K562 (cell line): ENCODE results near the gene PPCDC. TPM values are rescaled to one million over a fixed set of nuclear protein-coding genes. Genes with fewer than 3 reads are reported as not detected.

Source experiments
- ATAC-seq: fragments of 200-7000 bp; cut with Tn5 transposase; 3 replicates; pipeline ENCODE4 v1.9.1; 2020; ENCODE audit warnings: moderate library complexity
- BruUV-seq: library from RNA; stranded (reverse); fragments of 400-500 nt; replicated peaks from 2 replicates; lab custom pipeline; 2021; lab: Mats Ljungman, UMichigan
- CTCF ChIA-PET: fragments of 300-600 bp; formaldehyde crosslinking; extraction: SDS; loops from one replicate; lab custom pipeline; 2021; ENCODE audit warnings: low intra/inter-chr PET ratio; lab: Yijun Ruan, JAX
- POLR2A ChIA-PET: fragments of 300-600, 350-650 bp; sonication (Branson Sonifier 250); formaldehyde crosslinking; extraction: SDS; loops from one replicate; lab custom pipeline; 2021; ENCODE audit warnings: antibody characterized with exemption, inconsistent platforms; lab: Yijun Ruan, JAX
- DNase-seq, 4 experiments: peaks; one replicate each; pipeline versions ENCODE4 v3.0.0 to v3.0.0-alpha.2; 2011 to 2018; ENCODE audit warnings: low spot score in 3 of 4, mixed read lengths in 3 of 4; ENCODE audit errors: extremely low read depth in 1 of 4
- FAIRE-seq: peaks from 2 replicates; lab custom pipeline; 2011; peaks lifted over from hg19 to GRCh38; lab: Jason Lieb, UNC
- H2AFZ ChIP-seq: 2 replicates; pipeline ENCODE4 v1.6.0; 2011; ENCODE audit warnings: low read depth, low read length, control low read depth, inconsistent platforms
- H3K27ac ChIP-seq: fragments of 200-600 bp; 3 replicates; pipeline ENCODE4 v1.8.0; 2011; ENCODE audit warnings: low read depth, mild to moderate bottlenecking, control low read depth, inconsistent platforms, low read length, moderate library complexity, mixed read lengths; ENCODE audit errors: extremely low read depth
- H3K27me3 ChIP-seq, 2 experiments: fragments of 300-600 bp in 1 of 2; 2 replicates in 1 of 2; 3 replicates in 1 of 2; pipeline versions ENCODE4 v1.6.0 to v1.8.0; 2011; ENCODE audit warnings: inconsistent platforms in 2 of 2, low read length in 2 of 2, mild to moderate bottlenecking in 1 of 2, mixed read lengths in 1 of 2, moderate library complexity in 1 of 2; ENCODE audit not compliant: control insufficient read depth in 2 of 2, insufficient read depth in 2 of 2
- H3K36me3 ChIP-seq: fragments of 300-600 bp; 3 replicates; pipeline ENCODE4 v1.8.0; 2011; ENCODE audit warnings: mild to moderate bottlenecking, low read length, inconsistent platforms; ENCODE audit not compliant: control insufficient read depth, insufficient read depth
- H3K4me1 ChIP-seq, 2 experiments: fragments of 200-600 bp in 1 of 2; replicated peaks in 1 of 2; 2 replicates in 1 of 2; 3 replicates in 1 of 2; pipeline versions ENCODE4 v1.5.1 to v1.8.0; 2011; ENCODE audit warnings: inconsistent platforms in 2 of 2, low read length in 2 of 2, mild to moderate bottlenecking in 1 of 2, mixed read lengths in 1 of 2, moderate library complexity in 1 of 2; ENCODE audit not compliant: control insufficient read depth in 2 of 2, insufficient read depth in 2 of 2
- H3K4me2 ChIP-seq: 2 replicates; pipeline ENCODE4 v1.6.1; 2011; ENCODE audit warnings: low read length, control low read depth, inconsistent platforms, mixed read lengths; ENCODE audit not compliant: insufficient read depth
- H3K4me3 ChIP-seq: fragments of 200-600 bp; sonication (generic), shearing (Covaris generic); 2 replicates; pipeline ENCODE4 v1.5.1; 2016; ENCODE audit warnings: control low read depth, inconsistent platforms
- H3K79me2 ChIP-seq: fragments of 200-600 bp; 3 replicates; pipeline ENCODE4 v1.8.0; 2011; ENCODE audit warnings: low read length, inconsistent platforms; ENCODE audit not compliant: control insufficient read depth, insufficient read depth
- H3K9ac ChIP-seq, 2 experiments: 2 replicates each; pipeline versions ENCODE4 v1.6.0 to v1.6.1; 2011; ENCODE audit warnings: low read depth in 2 of 2, low read length in 2 of 2, control low read depth in 1 of 2, inconsistent platforms in 1 of 2, mild to moderate bottlenecking in 1 of 2, mixed read lengths in 1 of 2; ENCODE audit not compliant: insufficient read depth in 1 of 2
- H3K9me1 ChIP-seq: one replicate; pipeline ENCODE4 v1.6.0; 2011; ENCODE audit warnings: inconsistent platforms, mild to moderate bottlenecking, low read length, moderate library complexity; ENCODE audit not compliant: control insufficient read depth, insufficient read depth
- H3K9me3 ChIP-seq: replicated peaks from 2 replicates; pipeline ENCODE4 v1.5.1; 2011; ENCODE audit warnings: low read depth, low read length, inconsistent platforms; ENCODE audit not compliant: control insufficient read depth, insufficient read depth
- H4K20me1 ChIP-seq: replicated peaks from 2 replicates; pipeline ENCODE4 v1.6.1; 2011; ENCODE audit warnings: low read length, inconsistent platforms, mixed read lengths; ENCODE audit not compliant: control insufficient read depth, insufficient read depth
- CBFA2T2 ChIP-seq: fragments of 450-650 bp; conservative IDR thresholded peaks from 2 replicates; pipeline ENCODE4 v1.6.1; 2017; ENCODE audit warnings: mild to moderate bottlenecking
- CCAR2 ChIP-seq: fragments of 200-400 bp; formaldehyde crosslinking; IDR thresholded peaks from 2 replicates; pipeline ENCODE4 v1.6.1; 2017; ENCODE audit warnings: mild to moderate bottlenecking, low read depth, low read length
- DNMT1 ChIP-seq: fragments of 450-650 bp; IDR thresholded peaks from 2 replicates; pipeline ENCODE4 v1.6.1; 2016; ENCODE audit warnings: antibody characterized with exemption, mild to moderate bottlenecking
- ELK3 ChIP-seq: fragments of 450-650 bp; formaldehyde crosslinking; IDR thresholded peaks from 2 replicates; pipeline ENCODE4 v1.4.0; 2020; ENCODE audit warnings: mild to moderate bottlenecking
- ID3 ChIP-seq, 2 experiments: fragments of 250-450 bp in 1 of 2; fragments of 450-650 bp in 1 of 2; sonication (Bioruptor Pico) in 1 of 2; IDR thresholded peaks; 2 replicates each; pipeline versions ENCODE4 v1.6.1 to v1.8.0; 2016 to 2021; ENCODE audit warnings: mild to moderate bottlenecking in 2 of 2, moderate library complexity in 2 of 2, missing compliant biosample characterization in 1 of 2, missing genetic modification characterization in 1 of 2
- KLF16 ChIP-seq: IDR thresholded peaks from 2 replicates; pipeline ENCODE4 v1.6.1; 2016; ENCODE audit warnings: antibody characterized with exemption
- PHF21A ChIP-seq: fragments of 450-650 bp; IDR thresholded peaks from 2 replicates; pipeline ENCODE4 v1.6.1; 2017; ENCODE audit warnings: low read depth, borderline replicate concordance
- SETDB1 ChIP-seq: IDR thresholded peaks from one replicate; pipeline ENCODE4 v1.6.1; 2012; ENCODE audit warnings: low read length, control low read depth, inconsistent platforms
- SRSF3 ChIP-seq: fragments of 200-400 bp; formaldehyde crosslinking; IDR thresholded peaks from 2 replicates; pipeline ENCODE4 v1.6.1; 2016; ENCODE audit warnings: mild to moderate bottlenecking, low read length, moderate library complexity; ENCODE audit not compliant: insufficient read depth
- TEAD4 ChIP-seq, 2 experiments: sonication (generic) in 1 of 2; formaldehyde crosslinking in 1 of 2; IDR thresholded peaks; 2 replicates each; pipeline versions ENCODE4 v1.6.1 to v1.8.0; 2012 to 2022; ENCODE audit warnings: borderline replicate concordance in 1 of 2, inconsistent platforms in 1 of 2, low read length in 1 of 2, mild to moderate bottlenecking in 1 of 2, missing genetic modification reagents in 1 of 2
- THAP7 ChIP-seq: fragments of 250-450 bp; sonication (Bioruptor Pico); IDR thresholded peaks from 2 replicates; pipeline ENCODE4 v1.5.0; 2021
- VEZF1 ChIP-seq: fragments of 200-800 bp; sonication (Bioruptor generic); IDR thresholded peaks from 2 replicates; pipeline ENCODE4 v1.6.1; 2017; ENCODE audit warnings: missing genetic modification characterization, missing compliant biosample characterization
- ZBTB33 ChIP-seq: sonication (generic); formaldehyde crosslinking; IDR thresholded peaks from 2 replicates; pipeline ENCODE4 v1.8.1; 2023; ENCODE audit warnings: mild to moderate bottlenecking, missing genetic modification reagents
- ZFPM2 ChIP-seq: fragments of 250-450 bp; sonication (Bioruptor Pico); IDR thresholded peaks from 2 replicates; pipeline ENCODE4 v1.5.1; 2022; ENCODE audit warnings: mild to moderate bottlenecking
- ZNF239 ChIP-seq: fragments of 250-450 bp; sonication (Bioruptor Pico); IDR thresholded peaks from 2 replicates; pipeline ENCODE4 v1.4.0; 2020; ENCODE audit warnings: mild to moderate bottlenecking
- ZNF3 ChIP-seq: fragments of 250-450 bp; sonication (Bioruptor Pico); IDR thresholded peaks from 2 replicates; pipeline ENCODE4 v1.5.0; 2021; ENCODE audit warnings: mild to moderate bottlenecking, moderate library complexity
- WGBS: fragments of 100-300 bp; shearing (Covaris generic); methylation state at CpG from one replicate; pipeline ENCODE4 v1.1.6; 2016; ENCODE audit warnings: low coverage, mixed read lengths; ENCODE audit not compliant: insufficient coverage; ENCODE audit errors: missing lambda C conversion rate; 5-methylcytosine and 5-hydroxymethylcytosine counted together
- in situ Hi-C: fragments of 300-500 bp; cut with MboI; formaldehyde crosslinking; loops from 4 replicates; pipeline ENCODE4 v1.15.0; 2018; ENCODE audit warnings: inconsistent platforms, mixed read lengths
- intact Hi-C: fragments of 100-400 bp; cut with micrococcal nuclease; formaldehyde crosslinking; loops from 2 replicates; pipeline ENCODE4 v1.14.2; 2022
- polyA plus RNA-seq, 8 experiments: library from polyadenylated mRNA; depleted of rRNA in 4 of 8; stranded (reverse) in 5 of 8; unstranded in 3 of 8; fragments of >200 nt; fragmentation: Nextera tagmentation in 2 of 8; fragmentation: Illumina TruSeq in 1 of 8; extraction: Ambion mirVana in 2 of 8; extraction: Trizol in 1 of 8; gene quantifications; 2 replicates each; pipeline versions ENCODE4 v1.2.1 to v1.2.3, GENCODE V29; 2011 to 2014; ENCODE audit warnings: inconsistent platforms in 1 of 8, missing spikeins in 1 of 8
- total RNA-seq, 7 experiments: library from RNA; depleted of rRNA in 6 of 7; stranded (reverse); fragments of >200 nt in 6 of 7; fragmentation: Illumina TruSeq in 2 of 7; extraction: Trizol in 2 of 7; gene quantifications; 2 replicates each; pipeline versions ENCODE4 v1.2.1 to v1.2.3, GENCODE V29; 2011 to 2021; ENCODE audit warnings: low replicate concordance in 1 of 7

PPCDC gene
- total and polyA plus RNA-seq, 9 of the 15 experiments (the other 6 are each of a cell fraction or from before 2014, with no cell fraction given), result 10.9 to 53.6 (median 16.7) TPM

- intact Hi-C loops (no loop called here), in situ Hi-C loops (no loop called here)
- Histone ChIP-seq H3K4me1 (no peaks in the 10 kb centered on the region; a peak in 2 of 5 replicates), H3K4me3 (no peak overlapping the region), H3K27ac (no peak overlapping the region), H3K9ac (no peak overlapping the region), H3K36me3 (no peaks in the 10 kb centered on the region), H3K27me3 (peaks cover 20 to 52% of the 10 kb centered on the region in 2 experiments; a peak in 4 of 5 replicates), H3K79me2 (no peaks in the 10 kb centered on the region), H4K20me1 (no peaks in the 10 kb centered on the region), H2AFZ (no peak overlapping the region), H3K9me3 (no peaks in the 10 kb centered on the region), H3K4me2 (no peak overlapping the region), H3K9me1 (no peaks in the 10 kb centered on the region)
- under 1% methylated on average over 7 of the region's 7 CpGs for WGBS
- DNase-seq (no peak), FAIRE-seq (no peak), ATAC-seq (no peak)
- TF ChIP-seq ID3 (CRISPR knock-in tag; IDR thresholded peaks at IDR 0.05), result no peak
- TF ChIP-seq ID3 (tag; IDR thresholded peaks at IDR 0.05), result no peak
- no peak for TF ChIP-seq TEAD4 (IDR thresholded peaks at IDR 0.05; ENCODE audit: low read length)
- TF ChIP-seq TEAD4 (CRISPR knock-in tag; IDR thresholded peaks at IDR 0.05; ENCODE audit: borderline replicate concordance), result no peak
- no peak for TF ChIP-seq THAP7 (CRISPR knock-in tag)
- no peak for TF ChIP-seq ZFPM2
- no peak for TF ChIP-seq ZNF239
- TF ChIP-seq SRSF3, result no peak
- TF ChIP-seq CCAR2, result no peak
- no peak for TF ChIP-seq ZBTB33 (CRISPR knock-in tag)
- TF ChIP-seq PHF21A, result no peak
- no peak for TF ChIP-seq KLF16
- no peak for TF ChIP-seq DNMT1
- no peak for TF ChIP-seq ELK3 (CRISPR knock-in tag)
- no peak for TF ChIP-seq VEZF1 (CRISPR knock-in tag)
- no peak for TF ChIP-seq CBFA2T2
- TF ChIP-seq ZNF3 (CRISPR knock-in tag), result no peak
- no peak for TF ChIP-seq SETDB1
- ChIA-PET CTCF (no interaction called here), POLR2A (interaction anchor here (0.5 to 1.2 kb wide), 2 partner anchors 91 to 139 kb away, joined by 3 read pairs; no protein-coding TSS in a partner anchor)
- no TSS peak for BruUV-seq
These were observed 21.0 kb upstream of the PPCDC start for GRCh38 chr15:75002398-75002797.
